DND-41 (cell line): Measurements from ENCODE around the gene GPC6.

Experiments used
- ATAC-seq: fragments of 200-7000 bp; cut with Tn5 transposase; 3 replicates; pipeline ENCODE4 v1.9.1; 2021; ENCODE audit warnings: low read depth; ENCODE audit not compliant: insufficient read depth
- DNase-seq: peaks from one replicate; pipeline ENCODE4 v3.0.0-alpha.2; 2020
- H2AFZ ChIP-seq: 2 replicates; pipeline ENCODE4 v1.6.0; 2012; ENCODE audit warnings: low read depth, low read length
- H3K27ac ChIP-seq: 2 replicates; pipeline ENCODE4 v1.5.1; 2012; ENCODE audit warnings: low read length, inconsistent platforms
- H3K27me3 ChIP-seq: fragments of 200-600 bp; sonication (generic); 2 replicates; pipeline ENCODE4 v1.6.0; 2012; ENCODE audit warnings: low read length, mild to moderate bottlenecking, inconsistent platforms; ENCODE audit not compliant: insufficient read depth, poor library complexity
- H3K36me3 ChIP-seq: 2 replicates; pipeline ENCODE4 v1.5.1; 2012; ENCODE audit warnings: low read length, inconsistent platforms; ENCODE audit not compliant: insufficient read depth
- H3K4me1 ChIP-seq: 2 replicates; pipeline ENCODE4 v1.5.1; 2012; ENCODE audit warnings: mild to moderate bottlenecking, low read length; ENCODE audit not compliant: insufficient read depth
- H3K4me2 ChIP-seq: 2 replicates; pipeline ENCODE4 v1.6.0; 2012; ENCODE audit warnings: mild to moderate bottlenecking, moderate library complexity, low read length, inconsistent platforms; ENCODE audit not compliant: insufficient read depth
- H3K4me3 ChIP-seq, 2 experiments: fragments of 200-600 bp in 1 of 2; shearing (Covaris generic) in 1 of 2; 2 replicates each; pipeline ENCODE4 v1.5.1; 2012 to 2016; ENCODE audit warnings: inconsistent platforms in 2 of 2, low read length in 2 of 2, mild to moderate bottlenecking in 2 of 2, low read depth in 1 of 2, moderate library complexity in 1 of 2
- H3K79me2 ChIP-seq: 2 replicates; pipeline ENCODE4 v1.6.0; 2012; ENCODE audit warnings: low read length, inconsistent platforms; ENCODE audit not compliant: insufficient read depth
- H3K9ac ChIP-seq: 2 replicates; pipeline ENCODE4 v1.6.0; 2012; ENCODE audit warnings: low read depth, mild to moderate bottlenecking, inconsistent platforms, low read length, moderate library complexity
- H3K9me3 ChIP-seq: 2 replicates; pipeline ENCODE4 v1.5.1; 2012; ENCODE audit warnings: low read length, moderate library complexity, mild to moderate bottlenecking, inconsistent platforms; ENCODE audit not compliant: insufficient read depth, severe bottlenecking
- H4K20me1 ChIP-seq: 2 replicates; pipeline ENCODE4 v1.6.0; 2012; ENCODE audit warnings: low read length; ENCODE audit not compliant: insufficient read depth
- CTCF ChIP-seq: IDR thresholded peaks from 2 replicates; pipeline ENCODE4 v1.5.1; 2012; ENCODE audit warnings: borderline replicate concordance, low read length, moderate library complexity, mild to moderate bottlenecking; ENCODE audit not compliant: poor library complexity, severe bottlenecking; ENCODE audit errors: extremely low read depth
- EZH2 ChIP-seq: IDR thresholded peaks from 3 replicates; pipeline ENCODE4 v1.6.1; 2012; ENCODE audit warnings: borderline replicate concordance, low read depth, mild to moderate bottlenecking, moderate library complexity, low read length, inconsistent platforms; ENCODE audit not compliant: severe bottlenecking

Gene GPC6

GRCh38 chr13:94324767-94325540 lies 1098.3 kb downstream of the GPC6 start:
- Histone ChIP-seq H3K4me2 (no peak overlapping the region), H3K27me3 (no peaks in the 10 kb centered on the region), H2AFZ (no peak overlapping the region), H3K4me1 (peaks cover 52% of the 10 kb centered on the region), H4K20me1 (no peaks in the 10 kb centered on the region), H3K9me3 (no peaks in the 10 kb centered on the region), H3K9ac (no peak overlapping the region), H3K79me2 (no peaks in the 10 kb centered on the region), H3K27ac (no peak overlapping the region), H3K4me3 (no peak overlapping the region), H3K36me3 (no peaks in the 10 kb centered on the region)
- TF ChIP-seq EZH2 (no peak), CTCF (no peak)
- DNase-seq (no peak), ATAC-seq (no peak)

GRCh38 chr13:94325650-94326049 lies 1099.0 kb downstream of the GPC6 start:
- no peak overlapping the region for H2AFZ ChIP-seq
- no peaks in the 10 kb centered on the region for H3K36me3 ChIP-seq
- H3K27me3 ChIP-seq = no peaks in the 10 kb centered on the region
- no peaks in the 10 kb centered on the region for H4K20me1 ChIP-seq
- ATAC-seq = no peak
- H3K4me2 ChIP-seq = no peak overlapping the region
- no peak overlapping the region for H3K9ac ChIP-seq
- DNase-seq = no peak
- H3K4me1 ChIP-seq = peaks cover 52% of the 10 kb centered on the region
- no peak overlapping the region for H3K4me3 ChIP-seq
- TF ChIP-seq EZH2 = no peak
- no peak for TF ChIP-seq CTCF
- no peak overlapping the region for H3K27ac ChIP-seq
- no peaks in the 10 kb centered on the region for H3K79me2 ChIP-seq
- no peaks in the 10 kb centered on the region for H3K9me3 ChIP-seq

- peaks cover 6% of the 10 kb centered on the region for H3K27me3 ChIP-seq
- no peaks in the 10 kb centered on the region for H3K36me3 ChIP-seq
- peak overlapping the region; percentile 49 for H2AFZ ChIP-seq
- no peaks in the 10 kb centered on the region for H3K9me3 ChIP-seq
- DNase-seq = peak; percentile 69
- peak overlapping the region; percentile 9 for H3K9ac ChIP-seq
- H3K4me2 ChIP-seq = peak overlapping the region; percentile 62
- no peaks in the 10 kb centered on the region for H3K79me2 ChIP-seq
- peaks cover 52% of the 10 kb centered on the region for H3K4me1 ChIP-seq
- TF ChIP-seq EZH2 (no peak), CTCF (no peak)
- H3K27ac ChIP-seq = peak overlapping the region; percentile 62
- peak overlapping the region in 1 of 2 experiments; percentile 35; a peak in 2 of 4 replicates for H3K4me3 ChIP-seq
- H4K20me1 ChIP-seq = no peaks in the 10 kb centered on the region
- peak; percentile 89 for ATAC-seq
Measured at GRCh38 chr13:94327318-94327717, 1100.7 kb downstream of the GPC6 start.
